Measurements from ENCODE around the gene MELK.

DNA sequence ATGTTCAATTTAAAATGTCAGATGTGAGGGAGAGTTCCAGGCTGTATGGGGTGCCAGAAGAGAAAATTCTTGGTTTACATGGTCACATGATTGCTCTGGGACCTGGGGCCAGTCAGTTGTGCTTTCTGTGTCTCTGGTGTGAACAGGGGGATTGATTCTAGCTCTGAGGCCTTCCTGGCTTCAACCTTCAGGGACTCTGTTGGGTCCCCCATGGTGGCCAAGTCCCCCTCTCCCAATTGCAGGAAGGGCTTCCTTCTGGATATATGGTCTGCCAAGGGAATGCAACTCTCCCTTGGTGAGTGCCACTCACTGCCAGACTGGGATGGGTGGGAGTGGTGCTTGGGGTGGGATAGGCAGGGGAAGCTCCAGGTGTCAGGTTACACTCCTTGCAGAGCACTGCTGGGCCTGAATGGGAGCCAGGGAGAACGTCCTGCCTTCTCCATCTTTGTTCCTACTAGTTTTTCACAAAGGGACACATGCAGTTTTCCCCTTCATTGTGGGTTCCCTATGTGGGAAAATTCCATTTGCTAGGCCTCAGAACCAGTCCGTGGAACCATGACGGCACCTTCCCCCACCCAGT, 153.2 kb downstream of the MELK start:
- TF ChIP-seq, protein P1, sequence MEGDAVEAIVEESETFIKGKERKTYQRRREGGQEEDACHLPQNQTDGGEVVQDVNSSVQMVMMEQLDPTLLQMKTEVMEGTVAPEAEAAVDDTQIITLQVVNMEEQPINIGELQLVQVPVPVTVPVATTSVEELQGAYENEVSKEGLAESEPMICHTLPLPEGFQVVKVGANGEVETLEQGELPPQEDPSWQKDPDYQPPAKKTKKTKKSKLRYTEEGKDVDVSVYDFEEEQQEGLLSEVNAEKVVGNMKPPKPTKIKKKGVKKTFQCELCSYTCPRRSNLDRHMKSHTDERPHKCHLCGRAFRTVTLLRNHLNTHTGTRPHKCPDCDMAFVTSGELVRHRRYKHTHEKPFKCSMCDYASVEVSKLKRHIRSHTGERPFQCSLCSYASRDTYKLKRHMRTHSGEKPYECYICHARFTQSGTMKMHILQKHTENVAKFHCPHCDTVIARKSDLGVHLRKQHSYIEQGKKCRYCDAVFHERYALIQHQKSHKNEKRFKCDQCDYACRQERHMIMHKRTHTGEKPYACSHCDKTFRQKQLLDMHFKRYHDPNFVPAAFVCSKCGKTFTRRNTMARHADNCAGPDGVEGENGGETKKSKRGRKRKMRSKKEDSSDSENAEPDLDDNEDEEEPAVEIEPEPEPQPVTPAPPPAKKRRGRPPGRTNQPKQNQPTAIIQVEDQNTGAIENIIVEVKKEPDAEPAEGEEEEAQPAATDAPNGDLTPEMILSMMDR (conservative IDR thresholded peaks at IDR 0.05 in 1 of 2, IDR thresholded peaks at IDR 0.05 in 1 of 2; ENCODE audit: extremely low read depth in 1 of 2, insufficient read depth in 1 of 2, low read depth in 1 of 2, low read length in 2 of 2) = no peak
- no peak for TF ChIP-seq EZH2 (IDR thresholded peaks at IDR 0.05; ENCODE audit: borderline replicate concordance, low read length)

Data from mammary epithelial cell (primary cell).